ENCODE data around the gene GPR25. TPM values are rescaled to one million over a fixed set of nuclear protein-coding genes. Genes with fewer than 3 reads are reported as not detected.

The GPR25 gene
- total RNA-seq, 1 donor from 2014 or later = 5.9 TPM

DNA sequence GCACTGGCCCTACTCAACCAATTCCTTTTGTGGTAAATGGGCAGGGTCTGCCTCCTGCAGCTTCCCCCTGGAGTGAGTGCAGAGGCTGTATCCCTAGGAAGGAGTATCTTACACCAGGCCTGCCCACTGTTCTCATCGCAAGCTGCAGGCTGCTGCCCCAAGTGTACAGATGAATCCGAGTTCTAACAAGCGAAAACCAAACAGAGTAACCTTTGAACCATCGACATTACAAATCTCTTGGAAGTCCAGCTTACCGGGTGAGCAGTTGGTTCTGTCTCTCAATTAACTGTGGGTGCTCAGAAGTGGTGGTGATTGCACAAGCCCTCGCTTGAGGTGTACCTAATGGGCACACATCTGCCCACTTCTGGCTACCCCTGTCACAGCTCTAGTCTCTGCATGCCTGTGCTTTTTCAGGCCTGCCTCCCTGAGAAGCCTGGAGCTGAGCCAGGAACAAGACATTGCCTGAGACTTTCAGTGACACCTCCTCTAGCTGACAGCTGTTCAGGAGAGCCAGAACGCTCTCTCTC, 44.6 kb downstream of the GPR25 start:
- no peak for DNase-seq (ENCODE audit: extremely low spot score in 2 of 2)
- no peak overlapping the region for H3K27ac ChIP-seq
- H3K27me3 ChIP-seq = no peaks in the 10 kb centered on the region
- intact Hi-C loops (cut with DNase I) = no loop called here
- TF ChIP-seq POLR2AphosphoS5 (IDR thresholded peaks at IDR 0.05; ENCODE audit: insufficient read depth in 1 of 2, low read depth in 1 of 2) (no peak), POLR2A (IDR thresholded peaks at IDR 0.05) (no peak)
- TF ChIP-seq, protein P1, sequence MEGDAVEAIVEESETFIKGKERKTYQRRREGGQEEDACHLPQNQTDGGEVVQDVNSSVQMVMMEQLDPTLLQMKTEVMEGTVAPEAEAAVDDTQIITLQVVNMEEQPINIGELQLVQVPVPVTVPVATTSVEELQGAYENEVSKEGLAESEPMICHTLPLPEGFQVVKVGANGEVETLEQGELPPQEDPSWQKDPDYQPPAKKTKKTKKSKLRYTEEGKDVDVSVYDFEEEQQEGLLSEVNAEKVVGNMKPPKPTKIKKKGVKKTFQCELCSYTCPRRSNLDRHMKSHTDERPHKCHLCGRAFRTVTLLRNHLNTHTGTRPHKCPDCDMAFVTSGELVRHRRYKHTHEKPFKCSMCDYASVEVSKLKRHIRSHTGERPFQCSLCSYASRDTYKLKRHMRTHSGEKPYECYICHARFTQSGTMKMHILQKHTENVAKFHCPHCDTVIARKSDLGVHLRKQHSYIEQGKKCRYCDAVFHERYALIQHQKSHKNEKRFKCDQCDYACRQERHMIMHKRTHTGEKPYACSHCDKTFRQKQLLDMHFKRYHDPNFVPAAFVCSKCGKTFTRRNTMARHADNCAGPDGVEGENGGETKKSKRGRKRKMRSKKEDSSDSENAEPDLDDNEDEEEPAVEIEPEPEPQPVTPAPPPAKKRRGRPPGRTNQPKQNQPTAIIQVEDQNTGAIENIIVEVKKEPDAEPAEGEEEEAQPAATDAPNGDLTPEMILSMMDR (IDR thresholded peaks at IDR 0.05) = no peak
- peaks cover 8% of the 10 kb centered on the region for H3K4me1 ChIP-seq
- no peak overlapping the region for H3K4me3 ChIP-seq
- H3K36me3 ChIP-seq = no peaks in the 10 kb centered on the region
- H3K9me3 ChIP-seq = no peaks in the 10 kb centered on the region

DNA sequence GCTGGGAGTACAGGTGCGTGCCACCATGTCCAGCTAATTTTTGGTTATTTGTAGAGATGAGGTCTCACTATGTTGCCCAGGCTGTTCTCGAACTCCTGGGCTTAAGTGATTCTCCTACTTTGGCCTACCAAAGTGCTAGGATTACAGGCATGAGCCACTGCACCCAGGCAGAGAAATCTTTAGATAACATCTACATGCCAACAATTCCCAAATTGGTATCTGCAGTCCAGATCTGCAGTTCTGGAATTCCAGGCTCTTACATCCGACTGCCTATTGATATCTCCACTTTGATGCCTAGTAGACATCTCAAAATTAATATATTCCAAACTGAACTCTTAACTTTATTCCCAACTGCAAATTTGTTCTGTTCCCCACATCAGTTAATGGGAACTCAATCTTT, 45.2 kb downstream of the GPR25 start:
- Histone ChIP-seq H3K4me3 (no peak overlapping the region), H3K36me3 (no peaks in the 10 kb centered on the region), H3K27ac (no peak overlapping the region), H3K27me3 (no peaks in the 10 kb centered on the region), H3K9me3 (no peaks in the 10 kb centered on the region), H3K4me1 (peaks cover 5% of the 10 kb centered on the region)
- intact Hi-C loops (cut with DNase I) = no loop called here
- no peak for DNase-seq (ENCODE audit: extremely low spot score in 2 of 2)
- TF ChIP-seq, protein P1 (IDR thresholded peaks at IDR 0.05) = no peak
- no peak for TF ChIP-seq POLR2AphosphoS5 (IDR thresholded peaks at IDR 0.05; ENCODE audit: insufficient read depth in 1 of 2, low read depth in 1 of 2)
- no peak for TF ChIP-seq POLR2A (IDR thresholded peaks at IDR 0.05)

DNA sequence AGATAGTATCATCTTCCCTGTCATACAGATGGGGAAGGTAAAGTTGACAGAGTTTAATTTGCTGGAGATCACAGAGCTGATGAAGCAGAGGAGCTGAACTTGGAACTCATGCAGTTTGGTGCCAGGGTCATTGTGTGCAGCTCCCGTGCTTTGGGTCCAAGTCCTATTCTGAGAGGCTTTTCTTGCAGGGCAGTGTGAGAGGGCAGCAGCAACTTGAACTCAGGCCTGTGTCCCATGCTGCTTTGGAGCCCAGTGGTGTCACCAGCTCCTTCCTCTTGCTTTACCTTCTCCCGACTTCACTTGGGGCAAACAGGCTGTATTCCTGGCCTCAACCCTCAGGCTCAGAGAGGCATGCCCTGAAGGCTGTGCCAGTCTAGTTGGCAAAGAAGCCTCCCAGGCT, 46.6 kb downstream of the GPR25 start:
- no peaks in the 10 kb centered on the region for H3K27me3 ChIP-seq
- intact Hi-C loops (cut with DNase I) = no loop called here

DNA sequence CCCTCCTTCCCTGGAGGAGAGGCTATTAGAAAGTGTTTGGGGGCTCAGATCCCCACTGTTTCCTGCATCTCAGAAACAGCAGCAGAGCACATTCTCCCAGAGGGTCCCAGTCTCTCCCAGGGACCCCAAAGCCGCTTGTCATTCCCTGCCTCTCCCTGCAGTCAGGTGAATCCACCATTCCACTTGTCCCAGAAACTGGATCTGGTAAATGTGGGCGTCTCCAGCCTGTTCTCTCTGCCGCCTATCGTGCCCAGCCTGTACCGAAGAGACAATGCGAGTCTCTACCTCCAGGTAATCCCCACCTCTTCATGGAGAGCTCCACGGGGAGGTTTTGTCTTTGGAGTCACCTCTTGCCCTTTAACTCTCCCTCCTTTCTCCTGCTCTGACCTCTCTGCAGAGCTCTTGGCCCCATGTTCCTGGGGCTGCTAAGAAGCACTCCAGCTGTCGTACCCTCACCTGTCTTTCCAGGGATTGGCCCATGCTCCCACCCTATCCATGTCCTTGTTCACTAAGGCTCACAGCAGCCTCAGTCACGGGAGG, 48.9 kb downstream of the GPR25 start:
- no peak overlapping the region for H3K4me3 ChIP-seq
- H3K27me3 ChIP-seq = no peaks in the 10 kb centered on the region
- TF ChIP-seq, protein P1 (IDR thresholded peaks at IDR 0.05) = no peak
- TF ChIP-seq POLR2AphosphoS5 (IDR thresholded peaks at IDR 0.05; ENCODE audit: insufficient read depth in 1 of 2, low read depth in 1 of 2) (no peak), POLR2A (IDR thresholded peaks at IDR 0.05) (no peak)
- DNase-seq (ENCODE audit: extremely low spot score in 2 of 2) = no peak
- no peak overlapping the region for H3K27ac ChIP-seq
- H3K36me3 ChIP-seq = no peaks in the 10 kb centered on the region
- no peaks in the 10 kb centered on the region for H3K9me3 ChIP-seq
- no peaks in the 10 kb centered on the region for H3K4me1 ChIP-seq
- intact Hi-C loops (cut with DNase I) = no loop called here

More for the DNA sequence above, 46.6 kb downstream of the GPR25 start:
- H3K4me1 ChIP-seq = no peaks in the 10 kb centered on the region
- TF ChIP-seq POLR2A (IDR thresholded peaks at IDR 0.05) (no peak), POLR2AphosphoS5 (IDR thresholded peaks at IDR 0.05; ENCODE audit: insufficient read depth in 1 of 2, low read depth in 1 of 2) (no peak)
- TF ChIP-seq, protein P1 (IDR thresholded peaks at IDR 0.05) = no peak
- H3K36me3 ChIP-seq = no peaks in the 10 kb centered on the region
- H3K4me3 ChIP-seq = no peak overlapping the region
- H3K9me3 ChIP-seq = no peaks in the 10 kb centered on the region
- H3K27ac ChIP-seq = no peak overlapping the region
- no peak for DNase-seq (ENCODE audit: extremely low spot score in 2 of 2)

DNA sequence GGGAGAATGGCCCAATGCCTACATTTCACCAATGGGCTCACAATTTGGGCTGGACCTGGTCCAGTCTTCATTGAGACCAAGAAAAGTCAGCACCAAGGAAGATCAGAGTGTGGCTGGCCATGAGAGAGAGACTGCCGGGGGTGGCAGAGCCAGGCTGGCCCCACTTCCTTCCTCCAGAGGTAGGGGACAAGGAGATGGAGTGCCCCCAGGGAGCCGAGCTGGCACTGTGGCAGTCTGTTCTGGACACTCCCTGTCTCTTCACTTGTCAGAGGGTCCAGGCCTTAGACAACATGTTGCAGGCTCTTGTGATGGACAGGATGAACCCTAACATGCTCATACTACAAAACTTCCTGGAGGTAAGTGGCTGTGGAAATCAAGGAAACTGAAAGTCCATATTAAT, 49.6 kb downstream of the GPR25 start:
- Histone ChIP-seq H3K9me3 (no peaks in the 10 kb centered on the region), H3K27ac (no peak overlapping the region), H3K36me3 (no peaks in the 10 kb centered on the region), H3K4me1 (no peaks in the 10 kb centered on the region), H3K4me3 (no peak overlapping the region), H3K27me3 (no peaks in the 10 kb centered on the region)
- intact Hi-C loops (cut with DNase I) = no loop called here
- DNase-seq (ENCODE audit: extremely low spot score in 2 of 2) = no peak
- TF ChIP-seq POLR2A (IDR thresholded peaks at IDR 0.05) (no peak), POLR2AphosphoS5 (IDR thresholded peaks at IDR 0.05; ENCODE audit: insufficient read depth in 1 of 2, low read depth in 1 of 2) (no peak)
- TF ChIP-seq, protein P1 (IDR thresholded peaks at IDR 0.05) = no peak
